NCI-H748 (cell line): Measurements from ENCODE around the gene SLC25A20.
"Not testable (repeated sequence)": the region's sequence is repeated elsewhere in the genome, so short reads cannot be mapped to it uniquely, and the experiment has no call there.

Source experiments
- DNase-seq: peaks from one replicate; lab custom pipeline; 2025; ENCODE audit not compliant: unreplicated experiment; lab: John Stamatoyannopoulos, UW

SLC25A20 gene

DNA sequence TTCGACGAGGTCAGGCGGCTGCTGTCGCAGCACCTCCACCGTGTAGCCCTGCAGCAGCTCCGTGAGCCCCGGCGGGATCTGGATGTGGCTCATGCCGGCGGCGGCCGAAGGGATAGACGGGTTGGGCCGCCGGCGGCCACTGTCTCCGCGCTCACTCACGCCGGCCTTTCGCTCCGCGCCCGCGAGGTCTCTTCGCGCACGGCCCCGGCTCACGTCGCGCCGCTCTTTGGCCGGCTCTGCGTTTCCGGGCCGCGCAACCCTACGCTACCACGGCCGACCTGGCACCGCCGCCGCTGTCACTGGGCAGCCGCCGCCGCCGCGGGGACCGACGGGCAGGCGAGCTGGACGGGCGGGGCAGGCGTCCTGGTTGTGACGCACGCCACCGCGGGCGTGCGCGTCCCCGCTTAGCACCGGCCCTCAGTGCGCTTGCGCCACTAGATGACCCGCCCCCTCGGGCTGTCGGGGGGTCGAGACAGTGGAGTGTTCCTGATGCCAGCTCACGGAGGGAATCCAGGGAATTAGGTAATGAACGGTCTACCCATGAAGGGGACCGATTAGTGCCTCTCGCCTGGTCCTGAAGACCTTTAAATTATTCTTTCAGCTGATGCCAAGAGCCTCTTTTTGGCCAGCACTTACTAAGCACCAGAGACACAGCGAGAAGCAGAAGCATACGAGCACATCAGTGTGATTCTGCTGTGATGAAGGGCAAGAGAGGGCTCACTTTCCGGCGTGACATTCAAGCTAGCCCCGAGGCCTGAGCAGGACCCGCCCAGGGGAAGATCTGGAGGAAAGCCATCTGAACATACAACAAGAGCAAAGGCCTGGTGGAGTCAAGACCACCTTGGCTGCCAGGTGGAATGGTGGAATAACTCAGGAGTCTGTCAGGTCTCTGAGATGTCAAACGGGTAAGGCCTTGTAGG, 50.9 kb downstream of the SLC25A20 start, which contains the start of gene PRKAR2A:
Gene PRKAR2A, minus strand, starts transcription at position 371 of the 920 bp plus-strand sequence. Its CDS starts 278 bp downstream, at position 93.
- peak; percentile 87 for DNase-seq

DNA sequence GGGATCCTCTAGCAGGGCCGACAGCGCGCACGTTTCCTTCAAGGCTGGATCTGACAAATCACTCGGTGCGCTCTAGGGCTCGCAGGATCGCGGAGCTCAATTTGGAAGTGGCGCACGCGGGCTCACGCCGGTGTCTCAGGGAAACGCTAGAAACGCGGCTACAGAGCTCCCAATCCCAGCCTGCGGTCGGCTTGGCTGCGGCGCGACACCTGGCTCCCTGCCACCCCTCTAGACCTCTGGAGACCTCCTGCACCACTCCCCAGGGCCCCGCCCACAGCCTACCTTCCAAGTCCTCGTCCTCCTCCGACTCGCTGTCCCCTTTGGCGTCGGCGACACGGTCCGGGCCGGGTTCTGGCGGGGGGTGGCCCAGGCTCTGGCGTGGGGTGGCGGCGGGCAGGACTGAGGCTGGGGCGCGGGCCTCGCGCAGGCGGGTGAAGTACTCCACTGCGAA, 51.6 kb downstream of the SLC25A20 start:
- DNase-seq: peak; percentile 81

DNA sequence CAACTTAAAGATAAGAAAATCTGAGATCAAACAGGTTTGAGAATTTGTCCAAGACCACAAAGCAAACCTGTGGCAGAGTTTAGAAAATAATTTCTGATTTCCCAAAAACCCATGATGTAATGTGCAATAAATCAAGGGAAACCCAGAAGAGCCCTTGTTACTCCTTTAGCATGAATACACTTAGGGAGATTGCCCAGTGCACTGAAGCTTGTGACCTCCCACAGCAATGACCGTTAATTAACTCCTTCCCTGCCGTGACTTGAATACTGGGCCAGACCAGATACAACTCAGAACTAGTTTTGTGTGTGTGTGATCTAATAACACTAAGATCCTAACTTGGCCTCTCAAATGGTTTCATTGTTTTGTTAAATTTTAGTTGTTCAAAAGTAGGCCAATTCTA, 53.5 kb downstream of the SLC25A20 start:
- DNase-seq: no peak

- DNase-seq: no peak
Observed at GRCh38 chr3:48837163-48837562, 61.5 kb downstream of the SLC25A20 start.

DNA sequence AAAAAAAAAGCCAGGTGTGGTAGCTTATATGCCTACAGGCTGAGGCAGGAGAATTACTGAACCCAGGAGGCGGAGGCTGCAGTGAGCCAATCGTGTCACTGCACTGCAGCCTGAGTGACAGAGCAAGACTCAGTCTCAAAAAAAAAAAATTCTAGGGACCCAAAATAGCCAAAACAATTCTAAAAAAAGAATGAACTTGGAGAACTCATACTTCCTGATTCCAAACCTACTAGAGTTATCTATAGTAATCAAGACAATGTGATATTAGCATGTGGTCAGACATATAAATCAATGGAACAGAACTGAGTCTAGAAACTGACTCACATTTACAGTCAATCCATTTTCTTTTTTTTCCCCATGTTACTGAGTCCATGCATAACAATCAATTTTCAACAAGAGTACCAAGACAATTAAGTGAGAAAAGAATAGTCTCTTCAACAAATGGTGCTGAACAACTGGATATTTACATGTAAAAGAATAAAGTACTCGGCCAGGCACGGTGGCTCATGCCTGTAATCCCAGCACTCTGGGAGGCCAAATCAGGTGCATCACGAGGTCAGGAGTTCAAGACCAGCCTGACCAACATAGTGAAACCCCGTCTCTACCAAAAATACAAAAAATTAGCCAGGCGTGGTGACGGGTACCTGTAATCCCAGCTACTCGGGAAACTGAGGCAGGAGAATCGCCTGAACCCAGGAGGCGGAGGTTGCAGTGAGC, 62.9 kb downstream of the SLC25A20 start:
- DNase-seq: no peak

DNA sequence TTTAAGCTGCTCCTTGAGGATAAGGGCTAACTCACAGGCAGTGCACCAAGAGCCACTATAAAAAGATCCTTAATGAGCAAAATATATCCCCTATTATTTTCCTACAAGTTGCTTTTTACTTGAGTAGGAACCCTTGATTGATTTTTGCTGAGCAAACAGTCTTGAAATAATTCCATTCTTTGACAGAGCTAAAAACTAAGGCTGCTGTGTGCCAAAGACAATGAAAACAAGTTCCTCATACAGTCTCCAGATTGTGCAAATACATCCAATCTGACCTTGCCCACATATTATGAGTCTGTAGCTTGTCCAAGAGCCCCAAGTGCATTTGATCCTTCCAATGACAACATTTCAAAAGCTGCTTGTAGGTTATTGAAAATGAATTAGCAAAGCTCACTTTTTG, 66.0 kb downstream of the SLC25A20 start:
- no peak for DNase-seq

DNA sequence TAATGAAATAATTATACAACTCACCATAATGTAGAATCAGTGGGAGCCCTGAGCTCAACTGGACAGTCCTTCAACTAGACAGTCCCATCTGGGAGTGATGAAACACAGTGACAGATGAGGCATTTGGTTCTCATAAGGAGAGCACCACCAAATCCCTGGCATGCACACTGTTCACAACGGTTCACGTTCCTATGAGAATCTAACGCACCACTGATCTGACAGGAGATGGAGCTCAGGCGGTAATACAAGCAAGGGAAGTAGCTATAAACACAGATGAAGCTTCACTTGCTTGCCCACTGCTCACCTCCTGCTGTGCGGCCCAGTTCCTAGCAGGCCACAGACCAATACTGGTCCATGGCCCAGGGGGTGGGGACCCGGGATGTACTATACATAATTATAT, 68.0 kb downstream of the SLC25A20 start:
- no peak for DNase-seq

DNA sequence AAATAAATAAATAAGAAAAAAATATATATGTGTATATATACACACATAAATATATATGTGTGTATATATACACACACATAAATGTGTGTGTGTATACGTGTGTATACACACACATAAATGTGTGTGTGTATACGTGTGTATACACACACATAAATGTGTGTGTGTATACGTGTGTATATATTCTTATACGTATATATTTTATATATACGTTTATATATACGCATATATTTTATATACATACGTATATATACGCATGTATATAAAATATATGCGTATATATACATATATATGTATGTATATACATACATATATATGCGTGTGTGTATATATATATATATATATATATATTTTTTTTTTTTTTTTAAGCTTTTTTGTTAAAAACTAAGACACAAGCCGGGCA, 69.2 kb downstream of the SLC25A20 start:
- DNase-seq: not testable (repeated sequence)

- not testable (repeated sequence) for DNase-seq
Observed at GRCh38 chr3:48827874-48828273, 70.8 kb downstream of the SLC25A20 start.

- DNase-seq: no peak
Observed at GRCh38 chr3:48826451-48826850, 72.2 kb downstream of the SLC25A20 start.

- DNase-seq: no peak
Observed at GRCh38 chr3:48820612-48821324, 77.9 kb downstream of the SLC25A20 start.

DNA sequence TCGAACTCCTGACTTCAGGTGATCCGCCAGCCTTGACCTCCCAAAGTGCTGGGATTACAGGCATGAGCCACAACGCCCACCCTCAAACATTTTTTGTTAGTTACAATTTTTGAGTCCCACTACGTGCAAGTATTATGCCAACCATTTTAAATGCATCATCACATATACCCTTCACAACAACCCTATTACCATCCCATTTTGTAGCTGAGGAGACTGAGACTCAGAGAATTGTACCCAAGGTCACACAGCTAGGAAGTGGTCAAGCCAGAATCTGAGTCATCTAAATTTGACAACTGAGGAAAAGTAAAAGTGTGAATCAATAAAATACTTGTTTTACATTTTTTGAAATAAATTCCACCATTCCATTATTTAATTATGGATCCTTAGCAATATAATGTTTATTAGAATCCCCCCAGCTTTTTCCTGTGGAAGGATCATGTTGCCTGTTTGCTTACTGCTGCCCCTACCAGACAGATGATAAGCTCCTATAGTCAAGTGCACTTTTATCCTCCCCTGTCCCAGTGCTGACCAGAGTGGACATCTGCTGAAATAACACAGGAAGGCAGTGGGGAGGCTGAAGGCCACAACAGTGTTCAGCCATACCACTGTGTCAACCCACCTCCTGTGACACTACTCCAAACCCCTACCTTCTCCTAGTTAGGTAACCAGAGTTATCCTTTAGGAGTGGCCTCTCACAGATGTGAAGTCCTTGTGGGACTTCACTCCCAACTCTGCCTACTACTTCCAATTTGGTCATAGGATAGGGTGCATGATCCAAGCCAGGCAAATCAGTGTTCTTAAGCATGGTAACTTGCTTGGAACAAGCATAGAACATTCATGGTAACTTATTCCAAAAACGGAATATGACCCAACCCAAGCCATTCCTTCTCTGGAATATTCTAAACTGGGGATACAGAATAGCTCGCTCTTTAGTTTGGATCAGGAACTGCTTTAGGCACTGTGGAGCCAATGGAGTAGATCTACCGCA, 79.2 kb downstream of the SLC25A20 start:
- no peak for DNase-seq

DNA sequence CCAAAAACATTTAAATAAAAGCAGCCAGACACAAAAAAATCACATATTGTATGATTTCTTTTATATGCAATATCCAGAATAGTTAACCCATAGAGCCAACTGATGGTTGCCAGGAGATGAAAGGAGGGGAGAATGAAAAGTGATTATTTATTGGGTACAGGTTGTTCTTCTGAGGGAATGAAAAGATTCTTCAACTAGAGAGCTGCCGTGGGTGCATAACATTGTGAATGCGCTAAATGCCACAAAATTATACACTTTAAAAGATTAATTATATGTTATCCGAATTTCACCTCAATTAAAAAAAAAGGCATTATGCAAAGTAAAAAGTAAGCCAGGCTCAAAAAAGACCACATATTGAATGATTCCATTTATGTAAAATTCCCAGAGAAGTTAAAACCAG, 87.2 kb downstream of the SLC25A20 start:
- DNase-seq: no peak
